Measurements from ENCODE around the gene CTNNB1. TPM values are rescaled to one million over a fixed set of nuclear protein-coding genes. Genes with fewer than 3 reads are reported as not detected.

Gene CTNNB1
- total RNA-seq, 1 donor from 2014 or later: 269 TPM

DNA sequence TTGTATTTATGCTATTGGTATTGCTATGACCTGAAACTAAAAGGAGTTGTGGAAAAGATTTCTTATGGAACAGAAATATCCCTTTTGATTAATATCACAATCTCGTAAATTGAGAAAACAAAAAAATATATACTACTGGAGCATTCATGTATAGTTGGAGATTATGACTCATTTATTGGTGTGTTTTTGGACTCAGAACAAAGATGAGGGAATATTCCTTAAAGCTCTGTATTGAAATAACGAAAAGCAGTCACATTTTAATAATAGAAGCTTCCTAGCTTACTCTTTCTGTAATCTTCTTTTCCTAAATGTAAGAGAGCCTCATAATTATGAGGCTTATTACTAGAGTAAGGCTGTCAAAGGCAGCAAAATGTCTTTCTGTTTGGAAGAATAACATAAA lies 14.3 kb downstream of the CTNNB1 start:
- DNase-seq: no peak
- TF ChIP-seq, protein P1, sequence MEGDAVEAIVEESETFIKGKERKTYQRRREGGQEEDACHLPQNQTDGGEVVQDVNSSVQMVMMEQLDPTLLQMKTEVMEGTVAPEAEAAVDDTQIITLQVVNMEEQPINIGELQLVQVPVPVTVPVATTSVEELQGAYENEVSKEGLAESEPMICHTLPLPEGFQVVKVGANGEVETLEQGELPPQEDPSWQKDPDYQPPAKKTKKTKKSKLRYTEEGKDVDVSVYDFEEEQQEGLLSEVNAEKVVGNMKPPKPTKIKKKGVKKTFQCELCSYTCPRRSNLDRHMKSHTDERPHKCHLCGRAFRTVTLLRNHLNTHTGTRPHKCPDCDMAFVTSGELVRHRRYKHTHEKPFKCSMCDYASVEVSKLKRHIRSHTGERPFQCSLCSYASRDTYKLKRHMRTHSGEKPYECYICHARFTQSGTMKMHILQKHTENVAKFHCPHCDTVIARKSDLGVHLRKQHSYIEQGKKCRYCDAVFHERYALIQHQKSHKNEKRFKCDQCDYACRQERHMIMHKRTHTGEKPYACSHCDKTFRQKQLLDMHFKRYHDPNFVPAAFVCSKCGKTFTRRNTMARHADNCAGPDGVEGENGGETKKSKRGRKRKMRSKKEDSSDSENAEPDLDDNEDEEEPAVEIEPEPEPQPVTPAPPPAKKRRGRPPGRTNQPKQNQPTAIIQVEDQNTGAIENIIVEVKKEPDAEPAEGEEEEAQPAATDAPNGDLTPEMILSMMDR (IDR thresholded peaks at IDR 0.05; ENCODE audit: partially characterized antibody, unreplicated experiment): no peak
- no peaks in the 10 kb centered on the region for H3K36me3 Mint-ChIP-seq (ENCODE audit: unreplicated experiment)
- H3K27ac Mint-ChIP-seq (ENCODE audit: unreplicated experiment): no peak overlapping the region
- no peaks in the 10 kb centered on the region for H3K27me3 Mint-ChIP-seq (ENCODE audit: unreplicated experiment)
- H3K4me3 Mint-ChIP-seq (ENCODE audit: unreplicated experiment): no peak overlapping the region
- no peaks in the 10 kb centered on the region for H3K9me3 Mint-ChIP-seq (ENCODE audit: unreplicated experiment)
- peaks cover 29% of the 10 kb centered on the region for H3K4me1 Mint-ChIP-seq (ENCODE audit: low read depth, unreplicated experiment)

DNA sequence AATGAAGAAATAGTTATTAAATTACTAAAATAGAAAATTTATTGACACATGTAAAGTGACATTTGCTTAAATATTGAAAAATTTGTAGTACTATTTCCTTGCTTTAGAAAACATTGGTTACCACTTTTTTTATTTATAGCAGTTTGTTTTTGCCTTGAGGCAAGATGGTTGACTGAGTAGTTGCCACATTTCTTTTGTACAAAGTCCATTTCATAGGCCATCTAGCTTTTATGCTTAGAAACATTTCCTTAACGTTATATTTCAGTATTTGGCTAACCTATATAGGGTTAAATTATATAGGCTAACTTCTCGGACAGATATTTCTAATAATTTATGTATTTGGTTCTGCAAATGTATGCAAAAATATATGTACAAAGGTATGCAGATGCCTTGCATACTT lies 17.1 kb downstream of the CTNNB1 start:
- no peaks in the 10 kb centered on the region for H3K9me3 Mint-ChIP-seq (ENCODE audit: unreplicated experiment)
- no peak for DNase-seq
- no peaks in the 10 kb centered on the region for H3K36me3 Mint-ChIP-seq (ENCODE audit: unreplicated experiment)
- peaks cover 29% of the 10 kb centered on the region for H3K4me1 Mint-ChIP-seq (ENCODE audit: low read depth, unreplicated experiment)
- H3K4me3 Mint-ChIP-seq (ENCODE audit: unreplicated experiment): no peak overlapping the region
- TF ChIP-seq, protein P1 (IDR thresholded peaks at IDR 0.05; ENCODE audit: partially characterized antibody, unreplicated experiment): no peak
- no peak overlapping the region for H3K27ac Mint-ChIP-seq (ENCODE audit: unreplicated experiment)
- peaks cover 1% of the 10 kb centered on the region for H3K27me3 Mint-ChIP-seq (ENCODE audit: unreplicated experiment)

DNA sequence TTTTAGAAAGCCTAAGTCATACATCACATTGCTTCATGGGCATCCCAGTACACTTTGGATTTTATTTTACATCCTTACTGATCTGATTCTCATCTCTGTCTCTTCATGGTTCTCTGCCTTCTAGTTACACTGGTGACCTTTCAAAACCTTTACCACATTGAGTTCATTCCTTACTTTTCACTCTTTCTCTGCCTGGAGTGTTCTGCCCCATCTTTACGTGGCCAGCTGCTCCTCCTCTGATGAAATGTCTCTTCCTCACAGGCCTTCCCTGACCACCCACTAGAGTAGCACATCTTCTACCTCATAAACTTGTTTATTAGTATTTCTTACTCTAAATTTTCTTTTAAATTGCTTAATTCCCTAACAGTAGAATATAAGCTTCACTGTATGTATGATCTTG lies 17.7 kb downstream of the CTNNB1 start:
- Mint-ChIP-seq H3K4me3 (ENCODE audit: unreplicated experiment) (no peak overlapping the region), H3K27ac (ENCODE audit: unreplicated experiment) (peak overlapping the region; percentile 57), H3K4me1 (ENCODE audit: low read depth, unreplicated experiment) (peaks cover 32% of the 10 kb centered on the region), H3K36me3 (ENCODE audit: unreplicated experiment) (no peaks in the 10 kb centered on the region), H3K9me3 (ENCODE audit: unreplicated experiment) (no peaks in the 10 kb centered on the region), H3K27me3 (ENCODE audit: unreplicated experiment) (peaks cover 1% of the 10 kb centered on the region)
- DNase-seq: no peak
- TF ChIP-seq, protein P1 (IDR thresholded peaks at IDR 0.05; ENCODE audit: partially characterized antibody, unreplicated experiment): no peak

DNA sequence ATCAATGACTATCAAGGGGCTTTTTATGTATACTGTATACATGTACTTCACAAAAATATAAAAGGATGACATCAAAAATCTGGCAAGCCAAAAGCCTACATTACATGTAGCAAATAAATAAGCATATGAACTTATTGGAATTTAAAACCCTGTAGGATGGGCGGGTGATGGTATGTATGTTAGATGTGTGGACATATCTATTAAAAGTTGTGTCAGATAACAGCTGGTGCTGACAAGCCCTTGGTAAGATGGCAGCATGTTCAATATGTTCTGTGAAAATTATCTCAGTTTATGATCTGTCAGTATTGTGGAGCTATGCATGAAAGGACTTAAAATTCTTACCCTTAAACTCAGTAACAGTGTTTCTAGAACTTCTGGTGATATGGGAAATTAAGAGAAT lies 20.1 kb downstream of the CTNNB1 start:
- H3K4me3 Mint-ChIP-seq (ENCODE audit: unreplicated experiment): no peak overlapping the region
- no peak overlapping the region for H3K27ac Mint-ChIP-seq (ENCODE audit: unreplicated experiment)
- TF ChIP-seq, protein P1 (IDR thresholded peaks at IDR 0.05; ENCODE audit: partially characterized antibody, unreplicated experiment): no peak
- no peak for DNase-seq
- no peaks in the 10 kb centered on the region for H3K36me3 Mint-ChIP-seq (ENCODE audit: unreplicated experiment)
- peaks cover 1% of the 10 kb centered on the region for H3K27me3 Mint-ChIP-seq (ENCODE audit: unreplicated experiment)
- H3K9me3 Mint-ChIP-seq (ENCODE audit: unreplicated experiment): no peaks in the 10 kb centered on the region
- H3K4me1 Mint-ChIP-seq (ENCODE audit: low read depth, unreplicated experiment): peaks cover 21% of the 10 kb centered on the region

DNA sequence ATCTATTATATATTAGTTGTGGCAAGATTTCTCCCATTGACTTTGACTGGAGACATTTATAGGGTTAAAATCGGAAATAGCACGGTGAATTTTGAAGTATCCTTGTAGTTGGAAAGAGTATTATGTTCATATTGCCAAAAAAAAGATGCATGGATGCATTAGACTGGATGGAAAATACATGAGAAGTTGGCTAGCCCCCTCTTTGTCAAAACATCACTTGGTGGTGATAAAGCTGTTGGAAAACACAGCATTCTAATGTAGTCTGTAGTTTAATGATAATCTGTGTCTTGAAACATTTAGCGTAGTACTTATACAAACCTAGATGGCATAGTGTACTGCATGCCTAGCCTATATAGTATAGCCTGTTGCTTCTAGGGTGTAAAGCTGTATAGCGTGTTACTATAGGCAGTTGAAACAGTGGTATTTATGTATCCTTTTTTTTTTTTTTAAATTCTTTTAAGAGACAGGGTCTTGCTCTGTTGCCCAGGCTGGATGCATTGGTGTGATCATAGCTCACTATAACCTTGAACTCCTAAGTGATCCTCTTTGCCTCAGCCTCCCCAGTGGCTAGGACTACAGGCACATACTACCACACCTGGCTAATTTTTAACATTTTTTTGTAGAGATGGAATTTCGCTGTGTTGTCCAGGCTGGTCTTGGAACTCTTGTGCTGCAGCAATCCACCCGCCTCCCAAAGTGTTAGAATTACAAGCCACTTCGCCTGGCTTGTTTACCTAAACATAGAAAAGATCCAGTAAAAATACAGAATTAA lies 21.8 kb downstream of the CTNNB1 start:
- Mint-ChIP-seq H3K4me3 (ENCODE audit: unreplicated experiment) (no peak overlapping the region), H3K27ac (ENCODE audit: unreplicated experiment) (no peak overlapping the region), H3K4me1 (ENCODE audit: low read depth, unreplicated experiment) (peaks cover 17% of the 10 kb centered on the region), H3K9me3 (ENCODE audit: unreplicated experiment) (no peaks in the 10 kb centered on the region), H3K36me3 (ENCODE audit: unreplicated experiment) (no peaks in the 10 kb centered on the region), H3K27me3 (ENCODE audit: unreplicated experiment) (peaks cover 1% of the 10 kb centered on the region)
- DNase-seq: no peak
- TF ChIP-seq, protein P1 (IDR thresholded peaks at IDR 0.05; ENCODE audit: partially characterized antibody, unreplicated experiment): no peak
